Transverse colon (tissue), 4 donors: Measurements from ENCODE around the gene GSG1L. TPM values are rescaled to one million over a fixed set of nuclear protein-coding genes. Genes with fewer than 3 reads are reported as not detected.

ENCODE experiments used
- DNase-seq: peaks from one replicate; pipeline ENCODE4 v3.0.0-alpha.2; 2019
- H3K27ac ChIP-seq, 4 donors: fragments of 200-600 bp; sonication (generic); 2 replicates each; pipeline ENCODE4 v1.5.1; 2016 to 2018; ENCODE audit warnings: inconsistent platforms in 4 of 4
- H3K27me3 ChIP-seq: fragments of 200-600 bp; sonication (generic); 2 replicates; pipeline ENCODE4 v1.5.1; 2017; ENCODE audit warnings: inconsistent platforms
- H3K36me3 ChIP-seq, 4 donors: fragments of 200-600 bp; sonication (generic); 2 replicates each; pipeline ENCODE4 v1.5.1; 2017 to 2019; ENCODE audit warnings: inconsistent platforms in 4 of 4
- H3K4me1 ChIP-seq, 4 donors: fragments of 200-600 bp; sonication (generic); 2 replicates each; pipeline ENCODE4 v1.5.1; 2017 to 2020; ENCODE audit warnings: inconsistent platforms in 4 of 4
- H3K4me3 ChIP-seq, 4 donors: fragments of 200-600 bp; sonication (generic); 1 replicate in 1 of 4; 2 replicates in 3 of 4; pipeline versions ENCODE4 v1.5.1 to v1.6.1; 2017 to 2019; ENCODE audit warnings: inconsistent platforms in 4 of 4
- H3K9me3 ChIP-seq, 2 donors: fragments of 200-600 bp; sonication (generic); 2 replicates each; pipeline ENCODE4 v1.5.1; 2017 to 2019; ENCODE audit warnings: inconsistent platforms in 2 of 2
- CTCF ChIP-seq, 5 experiments: fragments of 200-600 bp in 3 of 5; fragments of 450-650 bp in 2 of 5; sonication (generic) in 3 of 5; IDR thresholded peaks; 1 replicate in 2 of 5; 2 replicates in 3 of 5; pipeline ENCODE4 v1.5.1; 2016 to 2017; ENCODE audit warnings: antibody characterized with exemption in 5 of 5, inconsistent platforms in 3 of 5, mild to moderate bottlenecking in 2 of 5, moderate library complexity in 1 of 5
- EP300 ChIP-seq: sonication (generic); formaldehyde crosslinking; IDR thresholded peaks from one replicate; pipeline ENCODE4 v1.6.1; 2017; ENCODE audit warnings: antibody characterized with exemption, low read depth
- POLR2A ChIP-seq: fragments of 450-650 bp; IDR thresholded peaks from one replicate; pipeline ENCODE4 v1.6.1; 2016; ENCODE audit warnings: antibody characterized with exemption, mild to moderate bottlenecking, moderate library complexity
- POLR2AphosphoS5 ChIP-seq, 3 donors: sonication (generic); formaldehyde crosslinking; IDR thresholded peaks; one replicate each; pipeline ENCODE4 v1.6.1; 2016; ENCODE audit warnings: antibody characterized with exemption in 3 of 3
- WGBS, 2 donors: methylation state at CpG; one replicate each; pipeline ENCODE4 v1.1.5; 2018; ENCODE audit warnings: low coverage in 1 of 2; 5-methylcytosine and 5-hydroxymethylcytosine counted together
- in situ Hi-C, 4 donors: fragments of 200-750 bp; cut with MboI; loops; one replicate each; pipeline versions ENCODE4 v1.15.0 to v1.15.1; 2017; ENCODE audit warnings: low sequenced_read_pairs in 3 of 4, low pct_ligation_motif_present in 1 of 4, low pct_unique_long_range_greater_than_20kb in 1 of 4
- intact Hi-C: fragments of 100-400 bp; cut with DNase I; formaldehyde crosslinking; loops from one replicate; pipeline ENCODE4 v1.15.1; 2023; ENCODE audit warnings: low total_unique reads
- total RNA-seq, 4 donors: library from RNA; depleted of rRNA; stranded (reverse); fragments of >200 nt; gene quantifications; one replicate each; pipeline ENCODE4 v1.1.0, GENCODE V29; 2016

GSG1L gene
- total RNA-seq, 4 donors from 2014 or later = not detected

- DNase-seq = no peak
- Histone ChIP-seq H3K27me3 (no peaks in the 10 kb centered on the region), H3K27ac (no peak overlapping the region), H3K36me3 (no peaks in the 10 kb centered on the region), H3K4me1 (no peaks in the 10 kb centered on the region), H3K4me3 (no peak overlapping the region), H3K9me3 (no peaks in the 10 kb centered on the region)
- 74% methylated on average over 8 of the region's 8 CpGs; no CpG with 5 or more reads in 1 of the 2 donors for WGBS, 2 donors
- intact Hi-C loops (no loop called here), in situ Hi-C loops (no loop called here)
- TF ChIP-seq EP300 (no peak), POLR2A (no peak), POLR2AphosphoS5 (IDR thresholded peaks at IDR 0.05) (no peak), CTCF (IDR thresholded peaks at IDR 0.05) (no peak)
These were observed 282.9 kb downstream of the GSG1L start for GRCh38 chr16:27780468-27781194.

GRCh38 chr16:27779641-27780164 is 283.8 kb downstream of the GSG1L start:
- Histone ChIP-seq H3K27ac (no peak overlapping the region), H3K4me3 (no peak overlapping the region), H3K27me3 (no peaks in the 10 kb centered on the region), H3K36me3 (no peaks in the 10 kb centered on the region), H3K4me1 (no peaks in the 10 kb centered on the region), H3K9me3 (no peaks in the 10 kb centered on the region)
- DNase-seq = no peak
- WGBS, 2 donors = 80% methylated on average over 8 to 23 of the region's 23 CpGs
- TF ChIP-seq EP300 = no peak
- intact Hi-C loops = no loop called here
- in situ Hi-C loops = no loop called here

GRCh38 chr16:27778926-27779570 is 284.5 kb downstream of the GSG1L start:
- H3K27me3 ChIP-seq = no peaks in the 10 kb centered on the region
- no peaks in the 10 kb centered on the region for H3K9me3 ChIP-seq
- DNase-seq = no peak
- H3K4me1 ChIP-seq = no peaks in the 10 kb centered on the region
- TF ChIP-seq EP300 (no peak), POLR2A (no peak), POLR2AphosphoS5 (IDR thresholded peaks at IDR 0.05) (no peak), CTCF (IDR thresholded peaks at IDR 0.05) (no peak)
- H3K36me3 ChIP-seq = no peaks in the 10 kb centered on the region
- H3K27ac ChIP-seq = no peak overlapping the region
- in situ Hi-C loops = no loop called here
- WGBS, 2 donors = 88% methylated on average over 4 of the region's 10 CpGs; no CpG with 5 or more reads in 1 of the 2 donors
- intact Hi-C loops = no loop called here
- H3K4me3 ChIP-seq = no peak overlapping the region

GRCh38 chr16:27778171-27778925 is 285.2 kb downstream of the GSG1L start:
- intact Hi-C loops (no loop called here), in situ Hi-C loops (no loop called here)
- Histone ChIP-seq H3K27me3 (no peaks in the 10 kb centered on the region), H3K4me3 (no peak overlapping the region), H3K36me3 (no peaks in the 10 kb centered on the region), H3K9me3 (no peaks in the 10 kb centered on the region), H3K27ac (no peak overlapping the region), H3K4me1 (no peaks in the 10 kb centered on the region)
- no peak for TF ChIP-seq EP300
- no peak for TF ChIP-seq POLR2AphosphoS5 (IDR thresholded peaks at IDR 0.05)
- TF ChIP-seq POLR2A = no peak
- TF ChIP-seq CTCF (IDR thresholded peaks at IDR 0.05) = no peak
- no peak for DNase-seq
- 80 to 96% methylated on average over 1 to 20 of the region's 20 CpGs for WGBS, 2 donors
